Kidney epithelial cell (primary cell): ENCODE measurements around the gene MAP1LC3B2. TPM values are rescaled to one million over a fixed set of nuclear protein-coding genes. Genes with fewer than 3 reads are reported as not detected.

ENCODE experiments used
- DNase-seq: peaks from one replicate; pipeline ENCODE4 v3.0.0-alpha.2; 2010; ENCODE audit warnings: low read depth
- H3K27me3 ChIP-seq: 2 replicates; pipeline ENCODE4 v1.6.0; 2011; ENCODE audit warnings: low read length; ENCODE audit not compliant: control insufficient read depth, insufficient read depth
- H3K36me3 ChIP-seq: 2 replicates; pipeline ENCODE4 v1.5.1; 2011; ENCODE audit warnings: low read length; ENCODE audit not compliant: control insufficient read depth, insufficient read depth
- H3K4me3 ChIP-seq: 2 replicates; pipeline ENCODE4 v1.5.1; 2011; ENCODE audit warnings: low read depth, mild to moderate bottlenecking, control low read depth, low read length
- CTCF ChIP-seq: IDR thresholded peaks from 2 replicates; pipeline ENCODE4 v1.5.1; 2011; ENCODE audit warnings: mild to moderate bottlenecking, moderate library complexity, low read length, control low read depth, inconsistent platforms; ENCODE audit not compliant: insufficient read depth, poor library complexity, severe bottlenecking
- total RNA-seq: library from RNA; depleted of rRNA; stranded (reverse); fragments of >200 nt; gene quantifications from 2 replicates; pipeline ENCODE4 v1.2.3, GENCODE V29; 2015

MAP1LC3B2 gene
- total RNA-seq, 1 donor from 2014 or later: 1.5 TPM

- no peaks in the 10 kb centered on the region for H3K36me3 ChIP-seq
- no peak for TF ChIP-seq CTCF
- DNase-seq: no peak
- H3K4me3 ChIP-seq: no peak overlapping the region
- peaks cover 6% of the 10 kb centered on the region for H3K27me3 ChIP-seq
Observed at GRCh38 chr12:116590561-116590960, 31.4 kb downstream of the MAP1LC3B2 start.

GRCh38 chr12:116591855-116592637, 32.9 kb downstream of the MAP1LC3B2 start:
- no peak for TF ChIP-seq CTCF
- H3K27me3 ChIP-seq: peaks cover 4% of the 10 kb centered on the region
- no peak for DNase-seq
- no peak overlapping the region for H3K4me3 ChIP-seq
- H3K36me3 ChIP-seq: no peaks in the 10 kb centered on the region

- no peak for DNase-seq
- Histone ChIP-seq H3K36me3 (no peaks in the 10 kb centered on the region), H3K4me3 (no peak overlapping the region), H3K27me3 (peaks cover 4% of the 10 kb centered on the region)
- no peak for TF ChIP-seq CTCF
Observed at GRCh38 chr12:116592731-116593130, 33.5 kb downstream of the MAP1LC3B2 start.

- no peak for DNase-seq
- H3K4me3 ChIP-seq: no peak overlapping the region
- H3K27me3 ChIP-seq: no peaks in the 10 kb centered on the region
- TF ChIP-seq CTCF: no peak
- no peaks in the 10 kb centered on the region for H3K36me3 ChIP-seq
Observed at GRCh38 chr12:116594325-116595038, 35.3 kb downstream of the MAP1LC3B2 start.

GRCh38 chr12:116595186-116595585, 36.0 kb downstream of the MAP1LC3B2 start:
- H3K27me3 ChIP-seq: no peaks in the 10 kb centered on the region
- TF ChIP-seq CTCF: no peak
- DNase-seq: no peak
- no peak overlapping the region for H3K4me3 ChIP-seq
- H3K36me3 ChIP-seq: no peaks in the 10 kb centered on the region
